ENCODE data around the gene PLXND1. TPM values are rescaled to one million over a fixed set of nuclear protein-coding genes. Genes with fewer than 3 reads are reported as not detected.
A peak's percentile ranks its signal among the peaks of the same experiment; 100 is the strongest.

The PLXND1 gene
- total RNA-seq, 1 donor from 2014 or later: 37.7 TPM

DNA sequence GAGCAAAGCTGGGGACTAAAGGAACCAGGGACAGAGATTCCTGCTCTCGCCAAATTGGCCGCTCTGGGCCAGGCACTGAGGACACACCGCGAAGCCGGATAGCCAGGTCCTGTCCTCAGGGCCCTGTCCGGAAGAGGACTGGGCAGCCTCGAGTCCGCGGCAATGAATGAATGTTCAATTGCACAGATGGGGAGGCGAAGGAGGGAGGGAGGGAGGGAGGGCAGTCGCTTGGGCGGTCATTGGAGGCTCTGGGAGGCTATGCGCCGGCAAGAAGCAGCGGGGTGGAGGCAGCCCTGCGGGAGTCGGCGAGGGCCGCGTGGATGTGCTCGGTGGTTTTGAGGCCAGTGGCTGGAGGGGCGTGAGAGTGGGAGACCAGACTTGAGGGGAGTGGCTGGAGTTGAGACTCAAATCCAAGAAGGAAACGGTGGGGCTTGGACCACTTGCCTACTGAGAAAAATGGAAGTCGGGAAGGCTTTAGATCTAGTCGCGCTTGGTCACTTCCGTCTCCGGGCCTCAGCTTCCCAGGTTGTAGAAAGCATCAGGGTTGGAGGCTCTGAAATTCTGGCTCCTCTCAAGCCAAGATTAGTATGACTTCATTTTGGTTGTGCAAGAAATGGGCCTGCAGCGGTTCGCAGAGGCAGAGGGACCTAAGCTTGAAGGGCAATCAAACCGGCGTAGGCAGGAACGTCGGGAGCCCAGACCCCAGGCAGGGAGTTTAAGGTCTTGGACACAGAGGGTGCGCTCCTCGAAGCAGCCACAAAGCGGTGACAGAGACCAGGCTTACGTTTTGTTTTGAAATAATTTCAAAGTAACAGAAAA, 21.1 kb upstream of the PLXND1 start:
- peak; percentile 80 for DNase-seq (ENCODE audit: low read depth)

DNA sequence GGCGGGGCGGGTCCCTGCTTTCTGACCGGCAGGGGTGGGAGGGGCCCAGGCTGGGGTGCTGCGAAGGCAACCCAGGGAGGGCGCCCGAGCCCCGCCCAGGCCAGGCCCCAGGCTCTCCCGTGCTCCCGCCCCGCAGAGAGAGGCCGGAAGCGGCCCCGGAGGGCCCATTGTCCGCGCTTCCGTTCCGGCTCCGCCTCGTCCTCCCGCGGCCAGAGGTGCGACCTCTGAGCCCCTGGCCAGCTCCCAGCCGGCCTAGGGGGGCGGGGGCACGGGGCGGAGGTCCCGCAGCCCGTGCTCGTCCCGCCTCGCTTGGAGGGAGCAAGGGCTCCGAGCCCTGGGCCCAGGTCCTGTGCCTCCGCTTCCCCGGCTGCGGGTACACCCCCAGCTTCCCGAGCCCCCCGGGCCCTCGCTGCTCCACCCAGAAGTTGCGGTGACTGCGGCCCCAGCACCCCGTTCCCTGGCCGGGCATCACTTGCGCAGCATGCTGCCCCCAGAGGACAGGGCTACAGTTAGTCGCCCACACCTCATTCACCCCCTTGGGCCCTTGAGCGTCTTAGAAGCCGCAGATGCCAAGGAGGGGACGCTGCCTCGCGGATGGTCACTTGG, 20.4 kb upstream of the PLXND1 start:
- peak; percentile 90 for DNase-seq (ENCODE audit: low read depth)

DNA sequence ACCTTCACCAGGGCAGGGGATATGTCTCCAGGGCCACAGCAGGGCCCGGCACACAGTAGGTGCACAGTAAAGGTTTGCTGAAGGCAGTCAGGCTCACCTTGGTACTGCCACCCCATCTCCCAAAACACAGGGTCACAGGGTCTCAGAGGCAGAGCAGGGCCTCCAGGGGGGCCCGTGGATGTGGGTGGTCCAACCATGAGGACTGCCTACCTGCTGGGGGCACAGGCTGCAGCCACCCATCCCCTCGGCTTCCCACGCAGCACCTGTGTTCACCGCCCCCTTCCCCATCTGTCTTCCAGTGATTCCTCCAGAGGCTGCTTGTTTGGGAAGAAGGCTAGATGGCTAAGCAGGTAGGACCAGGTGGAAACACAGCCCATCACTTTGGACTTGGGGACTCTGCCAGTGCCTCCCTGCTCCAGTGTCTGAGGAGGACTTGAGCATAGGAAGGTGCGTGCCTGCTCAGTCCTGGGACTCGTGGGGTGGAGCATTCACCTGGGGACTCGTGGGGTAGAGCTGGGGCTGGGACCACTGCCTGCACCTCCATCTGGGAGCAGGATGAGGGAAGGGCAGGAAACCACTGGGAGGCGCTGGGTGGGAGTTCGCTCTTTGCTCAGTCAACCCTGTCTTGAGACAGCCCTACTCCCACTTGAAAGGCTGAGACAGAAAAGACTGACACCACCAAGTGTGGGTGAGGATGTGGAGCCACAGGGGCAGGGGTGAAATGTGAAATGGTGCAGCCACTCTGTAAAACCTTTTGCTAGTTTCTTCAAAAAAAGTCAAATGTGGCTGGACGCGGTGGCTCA, 18.8 kb upstream of the PLXND1 start:
- DNase-seq (ENCODE audit: low read depth): no peak

DNA sequence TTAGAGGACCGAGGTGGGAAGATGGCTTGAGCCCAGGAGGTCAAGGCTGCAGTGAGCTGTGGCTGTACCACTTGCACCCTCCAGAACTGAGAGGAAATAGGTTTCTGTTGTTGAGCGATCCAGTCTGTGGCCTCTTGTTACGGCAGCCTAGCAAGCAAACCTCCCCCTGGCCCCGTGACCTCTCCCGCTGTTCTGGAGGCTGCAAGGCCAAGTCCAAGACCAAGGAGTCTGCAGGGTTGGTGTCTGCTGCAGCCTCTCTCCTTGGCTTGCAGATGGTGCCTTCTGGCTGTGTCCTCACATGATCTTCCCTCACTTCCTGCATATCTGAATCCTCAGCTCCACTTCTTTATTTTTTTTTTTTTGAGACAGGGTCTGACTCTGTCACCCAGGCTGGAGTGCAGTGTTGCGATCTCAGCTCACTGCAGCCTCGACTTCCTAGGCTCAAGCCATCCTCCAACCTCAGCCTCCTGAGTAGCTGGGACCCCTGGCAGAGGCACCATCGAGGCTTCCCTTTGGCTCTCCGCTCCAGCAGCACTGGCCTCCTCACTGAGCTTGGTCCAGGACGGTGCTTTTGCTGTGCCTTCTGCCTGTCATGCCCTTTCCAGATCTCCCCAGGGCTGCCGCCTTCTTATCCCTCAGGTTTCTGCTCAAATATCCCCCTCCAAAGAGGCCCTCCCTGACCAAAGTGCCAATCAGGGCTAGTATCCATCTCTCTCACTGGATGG, 18.0 kb upstream of the PLXND1 start:
- DNase-seq (ENCODE audit: low read depth): no peak

DNA sequence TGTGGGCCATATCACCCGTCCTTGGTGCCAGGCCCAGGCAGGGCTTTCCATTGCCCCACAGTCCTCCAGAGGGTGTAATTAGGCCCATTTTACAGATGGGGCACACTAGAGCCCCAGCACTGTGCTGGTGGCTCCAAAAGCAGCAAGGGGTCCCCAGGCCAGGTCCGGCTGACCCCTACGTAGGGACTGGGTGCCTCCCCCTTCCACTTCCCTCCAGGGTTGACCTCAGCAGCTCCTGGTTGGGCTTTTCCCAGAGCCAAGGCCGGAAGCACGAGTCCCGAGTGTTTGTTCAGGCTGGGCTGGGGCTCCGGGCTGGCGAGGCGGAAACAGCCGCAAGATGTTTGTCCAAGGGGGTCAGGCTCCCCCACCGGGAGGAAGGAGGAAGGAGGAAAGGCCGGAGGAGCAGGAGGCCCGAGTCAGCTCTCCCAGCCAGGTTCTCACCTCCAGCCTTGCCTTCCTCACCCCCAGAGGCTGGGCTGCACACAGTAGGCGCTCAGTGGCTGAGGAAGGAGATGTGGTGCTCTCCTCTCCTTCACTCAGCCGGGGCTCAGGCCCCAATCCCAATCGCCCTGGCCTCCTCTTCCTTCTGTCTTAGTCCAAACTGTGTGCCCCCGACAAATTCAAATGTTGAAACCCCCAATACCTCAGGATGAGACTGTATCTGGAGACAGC, 17.1 kb upstream of the PLXND1 start:
- no peak for DNase-seq (ENCODE audit: low read depth)

DNA sequence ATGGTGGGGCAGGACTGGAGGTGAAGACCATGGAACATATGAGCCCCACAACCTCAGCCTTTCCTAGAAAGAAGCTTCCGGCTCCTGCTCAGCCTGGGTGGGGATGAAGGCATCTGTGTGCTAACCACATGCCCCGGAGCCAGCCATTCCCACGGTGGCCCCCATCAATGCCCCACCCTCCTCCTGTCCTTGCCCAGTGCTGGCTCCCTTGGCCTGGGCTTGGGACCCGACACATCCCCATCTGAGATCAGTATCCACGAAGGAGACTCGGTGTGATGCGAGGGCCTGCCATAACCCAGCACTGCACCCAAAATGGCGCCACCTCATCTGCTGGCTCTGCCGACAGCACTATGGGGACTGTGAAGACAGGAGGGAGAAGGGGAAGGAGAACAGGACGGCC, 16.5 kb upstream of the PLXND1 start:
- DNase-seq (ENCODE audit: low read depth): no peak

DNA sequence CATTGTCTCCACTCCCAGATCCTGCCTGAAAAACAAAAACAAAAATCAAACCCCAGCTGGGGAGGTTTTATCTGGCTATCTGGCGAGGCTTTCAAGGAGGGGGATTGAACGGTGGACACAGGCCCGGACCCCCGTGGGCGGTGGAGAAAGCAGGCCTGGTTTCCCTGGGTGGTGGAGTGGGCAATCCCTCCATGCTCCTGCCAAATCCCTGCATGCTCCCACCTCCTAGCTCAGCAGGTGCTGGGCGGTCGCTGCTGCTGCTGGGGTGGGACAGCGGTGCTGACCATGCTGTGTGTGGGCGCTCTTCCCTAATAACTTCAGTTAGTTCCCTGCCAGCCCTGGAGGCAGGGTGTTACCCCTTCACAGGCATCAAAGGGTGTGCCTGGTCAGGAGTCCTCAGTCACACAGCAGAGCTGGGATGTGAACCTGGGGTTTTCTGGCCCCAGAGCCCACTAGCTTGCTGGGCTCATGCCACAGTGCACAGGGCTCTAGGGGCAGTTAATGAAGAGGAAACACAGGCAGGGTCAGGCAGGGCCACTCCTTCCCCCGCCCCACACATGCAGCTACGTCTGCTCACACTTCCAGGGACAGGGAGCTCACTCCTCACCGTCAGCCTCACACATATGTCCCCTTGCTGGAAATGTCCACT, 15.9 kb upstream of the PLXND1 start:
- DNase-seq (ENCODE audit: low read depth): no peak

DNA sequence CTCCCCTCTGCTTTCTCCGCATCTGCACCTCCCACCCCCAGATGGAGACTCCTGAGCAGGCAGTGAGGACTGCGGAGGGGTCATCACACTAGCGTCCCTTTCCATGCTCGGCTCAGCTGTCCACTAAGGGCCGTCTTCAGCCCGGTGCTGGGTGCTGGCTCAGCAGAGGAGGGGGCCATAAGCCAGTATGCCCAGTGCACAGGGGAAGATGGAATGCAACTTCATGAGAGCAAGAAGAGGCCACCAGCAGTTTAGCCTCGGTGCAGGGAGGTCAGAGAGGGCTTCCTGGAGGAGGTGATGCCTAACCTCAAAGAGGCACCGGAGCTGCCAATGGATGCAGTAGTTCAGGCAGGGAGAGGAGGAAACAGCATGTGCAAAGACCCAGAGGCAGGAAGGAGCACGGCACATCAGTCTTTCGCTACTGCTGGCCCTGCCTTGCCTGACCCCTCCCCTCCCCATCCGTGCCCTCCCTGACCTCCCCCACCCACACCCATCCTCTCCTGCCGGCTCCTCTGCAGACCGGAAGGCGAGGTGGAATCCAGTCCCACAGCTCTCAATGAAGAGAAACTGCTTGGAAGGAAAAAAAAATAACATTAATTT, 15.2 kb upstream of the PLXND1 start:
- DNase-seq (ENCODE audit: low read depth): no peak

DNA sequence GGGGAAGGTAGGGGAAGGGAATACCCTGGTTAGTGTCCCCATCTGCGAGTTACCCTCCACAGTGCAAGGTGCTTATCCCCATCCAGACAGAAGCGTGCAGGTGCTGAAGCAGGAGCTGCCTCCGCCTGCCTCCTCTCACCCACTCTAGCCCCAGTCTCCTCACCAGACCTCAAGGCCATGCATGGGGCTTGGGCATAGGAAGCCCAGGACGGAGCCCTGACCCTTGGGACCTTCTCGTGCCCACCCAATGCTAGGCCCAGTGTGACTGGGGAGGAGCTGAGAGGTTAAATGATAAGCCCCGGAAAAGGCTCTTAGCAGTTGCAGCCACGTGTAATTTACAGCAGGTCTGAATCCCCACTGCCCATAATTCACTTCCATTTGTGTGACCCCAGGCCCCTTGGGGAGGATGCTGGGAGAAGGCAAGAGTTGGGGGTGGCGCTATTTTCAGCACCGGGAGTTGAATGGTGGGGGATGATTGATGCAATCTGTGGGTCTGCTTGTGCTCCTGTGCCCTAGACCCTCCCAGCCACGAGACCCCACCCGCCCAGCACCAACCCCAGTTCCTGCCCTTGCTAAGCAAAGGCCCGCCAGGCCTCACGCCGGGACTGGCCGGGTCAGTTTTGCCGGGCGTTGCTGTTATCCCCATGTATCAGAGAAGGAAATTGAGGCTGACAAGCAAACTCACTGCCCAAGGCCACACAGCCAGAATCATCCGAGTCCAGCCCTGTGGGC, 14.5 kb upstream of the PLXND1 start:
- no peak for DNase-seq (ENCODE audit: low read depth)

DNA sequence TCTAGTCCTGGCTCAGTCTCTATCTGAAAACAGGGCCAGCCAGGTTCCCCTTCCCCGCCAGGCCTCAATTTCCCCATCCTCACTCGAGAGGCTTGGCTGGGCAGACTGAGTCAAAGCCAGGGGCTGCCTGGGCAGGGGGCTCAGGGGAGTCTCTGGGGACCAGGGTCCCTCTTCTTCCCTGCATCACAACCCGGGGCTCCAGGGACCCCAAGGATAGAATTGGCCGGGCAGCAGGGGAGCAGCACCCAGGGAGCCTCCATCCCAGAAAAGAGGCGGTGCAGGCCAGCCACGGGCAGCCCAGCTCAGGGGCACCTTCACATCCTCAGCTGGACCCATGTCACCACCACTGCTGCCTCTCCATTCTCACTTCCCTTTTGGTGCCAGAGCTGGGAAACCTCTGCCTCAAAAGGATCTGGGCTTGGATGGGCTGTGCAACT, 13.3 kb upstream of the PLXND1 start:
- no peak for DNase-seq (ENCODE audit: low read depth)

DNA sequence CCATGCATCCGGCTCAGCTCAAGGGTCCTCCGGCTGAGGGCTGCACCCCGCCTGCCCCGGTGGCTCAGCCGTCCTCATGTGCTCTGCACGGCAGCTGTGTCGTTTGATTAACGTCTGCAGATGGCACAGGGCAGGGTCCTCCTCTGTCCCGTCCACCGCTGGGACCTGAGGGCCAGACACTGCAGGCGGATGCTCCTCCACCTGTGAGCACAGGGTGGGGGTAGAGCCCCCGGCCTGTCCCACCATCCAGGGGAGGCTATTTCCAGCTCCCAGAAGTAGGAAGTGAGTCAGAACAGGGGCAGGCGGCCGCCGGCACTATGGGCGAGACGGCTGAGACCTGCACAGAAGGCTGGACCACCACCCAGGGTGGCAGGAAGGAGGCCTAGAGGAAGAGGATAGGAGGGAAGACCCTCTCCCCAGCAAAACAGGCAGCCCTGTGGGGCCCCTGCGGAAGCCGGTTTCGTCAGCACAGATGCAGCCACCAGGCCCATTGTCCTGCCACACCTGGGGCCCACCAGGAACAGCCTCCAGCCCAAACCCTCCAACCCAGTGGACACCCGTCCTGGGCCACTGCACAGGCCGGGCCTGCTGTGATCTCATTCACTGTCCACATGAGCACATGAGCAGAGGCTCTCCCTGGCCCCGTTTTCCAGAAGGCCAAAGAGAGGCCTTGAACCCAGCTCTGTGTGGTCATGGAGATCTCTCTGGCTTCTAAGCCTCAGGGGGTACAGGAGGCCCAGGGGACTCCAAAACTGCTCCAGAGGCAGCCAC, 12.6 kb upstream of the PLXND1 start:
- no peak for DNase-seq (ENCODE audit: low read depth)

DNA sequence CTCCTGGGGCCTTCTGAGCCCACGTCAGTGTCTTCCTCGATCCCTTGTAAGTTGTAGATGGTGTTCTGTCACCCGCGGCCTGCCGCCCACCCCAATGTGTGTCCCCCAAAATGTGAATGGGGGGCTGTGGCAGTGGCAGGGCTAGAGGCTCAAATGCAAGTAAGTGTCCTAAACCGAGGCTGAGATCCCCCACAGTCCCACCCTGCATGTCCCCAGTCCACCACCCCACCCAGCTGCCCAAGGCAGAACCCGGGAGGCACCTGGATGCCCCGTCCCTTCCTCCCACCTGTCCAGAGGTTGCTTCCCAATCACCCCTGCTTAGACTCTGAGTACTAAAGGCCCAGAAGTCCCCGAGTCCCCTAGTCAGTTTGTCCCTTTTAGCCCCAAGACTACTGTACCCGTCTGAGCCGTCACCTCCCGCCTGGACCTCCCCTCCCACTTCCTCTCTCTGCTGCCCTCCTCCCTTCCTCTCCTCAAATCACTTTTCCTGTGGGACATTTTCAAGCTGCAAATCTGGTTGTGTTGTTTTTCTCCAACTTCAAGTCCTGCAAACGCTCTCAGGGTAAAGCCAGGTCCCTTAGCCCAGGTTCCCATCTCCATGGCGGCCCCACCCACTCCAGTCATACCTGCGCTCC, 11.8 kb upstream of the PLXND1 start:
- no peak for DNase-seq (ENCODE audit: low read depth)

DNA sequence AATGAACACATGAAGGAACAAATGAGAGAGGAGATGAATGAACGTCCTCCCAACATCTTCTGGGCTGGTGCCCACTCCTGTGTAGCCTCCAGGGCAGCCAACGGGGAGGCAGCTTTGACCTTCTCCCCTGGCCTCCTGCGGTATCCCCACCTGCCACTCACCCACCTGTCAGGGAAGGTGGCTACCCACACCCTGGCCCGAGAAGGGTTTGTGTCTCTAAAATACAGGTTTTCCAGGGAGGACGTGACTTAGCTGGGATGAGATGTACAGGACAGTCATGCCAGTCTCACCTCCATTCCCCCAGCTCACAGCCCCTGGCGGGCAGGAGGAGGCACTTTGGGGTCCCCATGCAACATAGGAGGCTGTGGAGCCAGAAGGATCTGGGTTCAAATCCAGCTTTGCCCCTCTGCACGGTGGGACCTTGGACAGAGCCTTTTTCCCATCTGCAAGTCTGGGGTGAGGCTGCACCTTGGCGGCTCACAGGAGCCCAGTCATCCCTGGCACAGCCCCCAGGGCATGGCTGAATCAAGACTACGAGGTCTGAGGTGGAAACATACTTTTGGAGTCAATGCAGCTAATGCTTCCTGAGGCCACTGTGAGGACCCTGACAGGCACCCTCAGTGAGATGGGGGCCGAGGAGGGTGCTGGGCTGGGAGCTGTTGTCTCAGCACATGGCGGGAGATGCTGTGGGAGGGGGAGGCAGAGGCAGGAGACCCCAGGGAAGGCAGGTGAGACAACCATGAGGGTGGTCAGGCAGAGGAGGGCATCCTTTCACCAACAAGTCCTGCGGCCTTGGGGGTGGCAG, 11.1 kb upstream of the PLXND1 start:
- no peak for DNase-seq (ENCODE audit: low read depth)

DNA sequence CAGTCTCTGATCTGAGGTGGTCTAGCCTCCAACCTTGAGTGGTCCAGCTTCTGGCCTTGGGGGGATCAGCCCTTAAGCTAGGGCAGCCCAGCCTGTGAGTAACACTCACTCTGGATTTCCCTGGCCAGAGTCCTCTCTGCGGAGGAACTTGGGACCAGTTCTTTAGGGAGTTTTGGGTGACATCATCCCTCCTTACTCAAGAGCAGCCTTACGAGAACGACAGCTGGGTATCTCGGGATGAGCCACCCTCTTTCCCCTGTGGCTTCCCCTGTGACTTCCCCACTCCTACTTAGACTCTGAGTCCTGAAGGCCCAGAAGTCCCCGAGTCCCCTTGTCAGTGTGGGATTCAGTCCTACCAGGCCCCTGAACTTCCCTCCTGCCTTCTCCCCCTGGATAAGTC, 10.2 kb upstream of the PLXND1 start:
- peak; percentile 90 for DNase-seq (ENCODE audit: low read depth)

DNA sequence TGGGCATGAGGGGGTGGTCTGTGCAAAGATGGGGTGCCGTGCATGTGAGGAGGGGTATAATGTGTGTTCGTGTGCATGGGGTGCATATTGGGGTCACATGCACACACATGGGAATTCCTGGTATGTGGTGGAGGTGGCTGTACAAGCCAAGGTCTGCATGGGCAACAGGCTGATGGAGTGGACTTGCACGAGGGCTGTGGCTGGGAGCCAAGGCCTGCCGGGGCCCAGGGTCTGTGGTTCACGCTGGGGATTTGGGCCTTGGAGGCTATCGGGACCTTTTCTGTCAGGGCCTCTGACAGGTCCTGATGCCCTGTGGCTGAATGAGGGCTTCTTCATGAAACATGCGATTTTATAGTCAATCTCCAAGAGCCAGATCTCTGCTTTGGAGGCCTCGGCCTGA, 9.8 kb upstream of the PLXND1 start:
- DNase-seq (ENCODE audit: low read depth): no peak

DNA sequence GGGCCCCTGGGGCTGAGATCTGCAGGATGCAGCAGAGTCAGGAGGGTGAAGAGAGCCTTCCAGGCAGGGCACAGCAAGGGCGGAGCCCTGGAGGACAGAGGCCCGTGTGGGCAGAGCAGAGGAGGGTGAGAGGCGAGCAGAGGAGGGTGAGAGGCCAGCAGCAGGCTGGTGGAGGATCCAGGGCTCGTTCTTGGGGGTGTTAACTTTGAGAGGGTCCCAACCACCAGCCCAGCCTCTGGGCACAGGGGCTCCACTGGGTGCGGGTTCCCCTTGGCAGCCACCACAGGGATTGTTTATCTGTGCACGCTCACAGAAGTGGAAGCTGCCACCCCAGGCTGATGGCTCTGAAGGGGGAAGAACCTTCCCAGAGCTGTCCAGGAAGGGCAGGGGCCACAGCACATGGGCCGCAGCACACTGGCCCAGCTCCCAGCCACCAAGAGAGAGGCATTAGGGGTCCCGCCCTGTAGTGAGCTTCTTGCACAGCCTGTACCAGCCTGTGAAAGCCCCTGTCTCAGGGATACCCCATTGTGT, 9.3 kb upstream of the PLXND1 start:
- no peak for DNase-seq (ENCODE audit: low read depth)

DNA sequence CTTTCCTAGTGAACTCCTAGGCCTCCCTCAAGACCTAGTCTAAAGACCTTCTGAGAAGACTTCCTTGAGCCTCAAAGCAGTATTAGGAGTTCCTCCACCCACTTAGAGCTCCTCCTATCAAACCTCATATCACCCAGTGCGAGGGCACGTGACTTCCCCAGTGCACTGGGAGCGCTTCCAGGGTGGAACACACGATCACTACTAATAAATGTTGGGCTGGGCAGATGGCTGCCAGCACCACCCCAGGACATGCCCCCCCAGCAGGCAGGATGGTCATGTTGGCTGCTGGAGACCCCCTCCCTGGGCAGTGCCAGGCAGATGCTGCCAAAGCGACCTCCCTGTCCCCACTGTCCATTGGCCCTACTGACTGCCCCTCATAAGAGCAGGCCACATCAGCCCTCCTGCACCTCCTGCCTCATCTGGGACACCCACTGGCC, 8.5 kb upstream of the PLXND1 start:
- DNase-seq (ENCODE audit: low read depth): no peak
